ENCODE measurements around the gene ARAP1.
A peak's percentile ranks its signal among the peaks of the same experiment; 100 is the strongest.

The ARAP1 gene

DNA sequence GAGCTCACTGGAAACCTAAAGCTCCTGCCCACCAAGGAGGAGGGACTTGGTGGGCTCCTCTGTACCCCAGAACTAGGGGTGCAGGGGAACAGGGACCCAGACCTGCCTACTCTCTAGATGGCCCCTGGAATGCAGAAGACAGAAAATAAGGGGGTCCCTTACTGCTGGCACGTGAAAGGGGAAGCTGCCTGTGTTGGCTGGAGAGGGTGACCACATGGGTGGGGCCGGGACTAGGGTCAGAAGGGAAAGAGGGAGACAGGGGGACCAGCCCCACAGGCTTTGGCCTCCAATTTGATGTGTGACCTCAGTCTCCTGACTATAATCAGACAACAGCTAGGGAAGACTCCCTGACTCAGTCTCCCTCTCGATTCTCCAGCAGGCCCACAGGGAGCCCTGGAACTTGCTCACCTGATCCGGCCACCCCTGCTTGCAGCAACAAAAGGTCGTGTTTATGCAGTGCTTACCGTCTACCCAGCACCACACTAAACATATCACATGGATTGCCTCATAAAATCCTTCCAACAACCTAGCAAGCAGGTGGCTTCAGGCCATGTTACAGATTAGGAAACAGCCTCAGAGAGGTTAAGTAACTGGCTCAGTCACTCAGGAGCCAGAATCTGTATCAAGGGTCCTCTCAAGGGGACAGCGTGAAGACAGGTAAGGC, 10.2 kb downstream of the ARAP1 start:
- no peak overlapping the region for H3K4me3 ChIP-seq (replicated peaks in 1 of 2; ENCODE audit: low read depth in 2 of 2, low read length in 2 of 2)
- DNase-seq (ENCODE audit: low read depth in 2 of 2): no peak
- TF ChIP-seq CTCF (IDR thresholded peaks at IDR 0.05; ENCODE audit: low read depth, low read length): no peak

- DNase-seq (ENCODE audit: low read depth in 2 of 2): no peak
- TF ChIP-seq CTCF (IDR thresholded peaks at IDR 0.05; ENCODE audit: low read depth, low read length): no peak
- no peak overlapping the region for H3K4me3 ChIP-seq (replicated peaks in 1 of 2; ENCODE audit: low read depth in 2 of 2, low read length in 2 of 2)
Observed at GRCh38 chr11:72741429-72741833, 10.8 kb downstream of the ARAP1 start.

DNA sequence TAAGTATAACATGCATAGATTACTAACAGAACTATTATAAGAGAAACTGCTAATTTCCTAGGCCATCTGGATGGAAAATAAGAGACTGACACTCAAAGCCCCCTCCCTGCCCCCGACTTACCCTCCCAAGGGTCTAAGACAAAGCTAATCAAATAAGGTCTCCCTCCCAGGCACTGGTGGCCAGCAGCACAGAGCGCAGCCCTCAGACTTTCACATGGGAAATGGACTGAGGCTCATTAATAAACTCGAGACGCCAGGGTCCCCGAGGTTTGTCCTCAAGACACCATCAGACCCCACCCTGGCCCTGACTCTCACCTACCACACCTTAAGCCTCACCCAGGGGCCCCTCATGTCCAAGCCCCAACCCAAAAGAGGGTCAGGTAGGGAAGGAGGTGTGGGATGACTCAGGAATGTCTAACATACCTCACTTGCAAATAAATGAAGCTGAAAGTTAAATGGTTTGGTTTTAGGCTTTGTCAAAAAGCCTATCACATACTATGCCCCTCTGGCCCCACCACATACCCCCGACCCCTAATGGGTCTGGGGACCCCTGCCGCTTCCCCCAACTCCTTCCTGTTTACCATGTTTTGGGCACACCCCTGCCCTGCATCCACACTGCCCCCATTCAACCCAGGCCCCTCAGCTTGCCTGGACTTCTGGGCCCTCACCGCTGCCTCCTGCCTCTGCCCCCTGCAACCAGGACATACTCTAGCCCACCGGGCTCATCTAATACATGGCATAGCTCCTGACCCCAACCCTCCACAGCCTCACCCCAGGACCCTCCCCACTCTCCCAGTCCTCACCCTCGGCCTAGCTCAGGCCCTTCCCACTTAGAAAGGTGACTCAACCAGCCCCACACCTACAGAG, 11.4 kb downstream of the ARAP1 start:
- TF ChIP-seq CTCF (IDR thresholded peaks at IDR 0.05; ENCODE audit: low read depth, low read length): no peak
- no peak for DNase-seq (ENCODE audit: low read depth in 2 of 2)
- no peak overlapping the region for H3K4me3 ChIP-seq (replicated peaks in 1 of 2; ENCODE audit: low read depth in 2 of 2, low read length in 2 of 2)

DNA sequence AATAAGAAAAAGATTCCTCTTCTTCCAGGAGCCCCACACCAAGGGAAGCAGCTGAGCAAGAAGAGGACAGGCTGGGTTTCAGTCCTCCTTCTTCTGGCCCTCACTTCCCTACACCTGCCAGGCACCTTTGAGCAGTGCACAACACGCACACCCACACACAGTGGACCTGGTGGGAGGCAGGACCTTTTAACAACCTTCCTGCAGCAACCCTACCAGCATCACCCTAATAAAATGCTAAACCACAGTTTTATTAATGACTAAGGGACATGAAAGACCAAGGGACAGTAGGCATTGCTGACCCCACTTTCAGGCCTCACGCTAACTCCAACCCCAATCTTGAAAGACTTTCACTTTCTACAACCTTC, 12.2 kb downstream of the ARAP1 start:
- DNase-seq (ENCODE audit: low read depth in 2 of 2): no peak
- H3K4me3 ChIP-seq (replicated peaks in 1 of 2; ENCODE audit: low read depth in 2 of 2, low read length in 2 of 2): no peak overlapping the region

DNA sequence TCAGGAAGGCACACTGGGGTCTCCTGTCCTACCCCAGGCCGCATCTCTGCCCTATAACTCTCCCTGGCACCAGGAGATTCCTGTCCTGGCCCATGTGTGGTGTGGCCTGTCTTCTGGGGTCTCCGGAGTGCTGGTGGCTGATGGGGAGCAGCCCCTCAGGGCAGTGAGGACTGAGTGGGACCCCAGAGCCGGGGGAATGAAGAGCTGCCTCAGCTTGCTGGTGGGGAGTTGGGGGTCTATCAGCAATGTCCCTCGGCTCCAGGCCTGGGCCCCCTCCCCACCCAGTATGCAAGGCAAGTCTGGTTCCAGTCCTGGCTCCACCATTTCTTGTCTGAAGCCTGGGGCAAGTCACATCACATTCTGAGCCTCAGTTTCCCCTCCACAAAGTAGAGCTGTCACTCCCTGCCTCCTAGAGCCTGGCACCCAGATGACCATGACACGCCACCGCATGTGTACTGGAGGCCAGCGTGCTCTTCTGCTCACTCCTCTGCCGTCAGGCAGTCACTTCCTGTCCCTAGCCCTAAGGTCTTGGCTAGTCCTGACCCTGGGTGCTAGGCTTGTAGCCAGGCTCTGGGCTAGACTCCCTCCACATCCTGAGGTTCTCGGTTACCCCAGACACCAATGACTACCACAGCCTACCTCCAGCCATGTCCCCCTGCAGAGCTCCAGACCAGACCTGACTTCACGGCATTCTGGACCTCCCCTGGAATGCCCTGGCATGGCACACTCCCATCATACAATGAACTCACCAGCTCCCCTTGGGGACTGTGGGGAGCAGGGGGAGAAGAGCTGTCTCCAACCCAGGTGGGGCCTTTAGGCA, 12.8 kb downstream of the ARAP1 start:
- no peak for TF ChIP-seq CTCF (IDR thresholded peaks at IDR 0.05; ENCODE audit: low read depth, low read length)
- no peak for DNase-seq (ENCODE audit: low read depth in 2 of 2)
- H3K4me3 ChIP-seq (replicated peaks in 1 of 2; ENCODE audit: low read depth in 2 of 2, low read length in 2 of 2): no peak overlapping the region

More for the DNA sequence above, 12.2 kb downstream of the ARAP1 start:
- no peak for TF ChIP-seq CTCF (IDR thresholded peaks at IDR 0.05; ENCODE audit: low read depth, low read length)

DNA sequence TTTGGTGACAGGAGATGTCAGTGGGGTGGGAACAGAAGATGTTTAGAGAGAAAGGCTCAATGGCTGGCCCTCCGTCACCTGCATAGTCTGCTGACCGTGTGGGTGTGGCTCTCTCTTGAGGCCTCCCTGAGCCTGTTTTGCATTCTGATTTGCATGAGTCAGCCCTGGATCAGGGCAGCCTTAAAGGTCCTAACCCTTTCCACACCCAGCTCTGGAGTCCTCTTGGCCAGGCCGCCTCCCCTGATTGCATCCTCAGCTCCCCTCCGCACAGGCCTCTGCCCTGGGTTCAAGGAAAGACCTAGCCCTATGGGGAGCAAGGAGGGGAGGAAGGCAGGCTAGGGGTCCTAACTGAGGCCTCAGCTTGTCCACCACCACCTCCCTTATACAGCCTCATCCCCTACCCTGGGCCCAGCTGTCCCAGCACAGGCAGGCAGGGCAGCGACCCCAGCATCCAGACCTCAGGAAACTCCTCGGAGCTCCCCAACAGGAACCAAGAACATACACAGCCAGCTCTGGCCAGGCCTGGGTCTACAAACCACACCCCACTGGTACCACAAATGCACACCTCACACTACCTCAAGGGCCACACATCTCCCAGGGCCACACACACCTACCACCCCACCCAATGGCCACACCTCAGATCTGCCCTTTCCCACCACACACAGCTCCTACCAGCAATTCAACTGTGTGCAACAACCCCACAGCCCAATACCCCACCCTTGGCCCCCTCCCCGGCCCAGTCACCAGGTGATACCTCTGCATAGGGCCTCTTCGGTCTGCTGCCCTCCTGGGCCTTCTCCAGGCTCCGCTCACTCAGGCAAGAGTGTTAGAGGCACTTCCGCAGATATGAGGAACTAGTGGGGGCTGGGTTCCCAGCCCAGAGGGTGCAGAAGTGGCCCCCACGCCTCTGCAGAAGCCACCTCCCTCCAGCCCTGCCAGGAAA, 13.7 kb downstream of the ARAP1 start:
- H3K4me3 ChIP-seq (replicated peaks in 1 of 2; ENCODE audit: low read depth in 2 of 2, low read length in 2 of 2): no peak overlapping the region
- peak; percentile 45 to 73 for DNase-seq (ENCODE audit: low read depth in 2 of 2)
- TF ChIP-seq CTCF (IDR thresholded peaks at IDR 0.05; ENCODE audit: low read depth, low read length): no peak
